Glutamatergic neuron (in vitro differentiated cells): Measurements from ENCODE around the gene CACNA1C. TPM values are rescaled to one million over a fixed set of nuclear protein-coding genes. Genes with fewer than 3 reads are reported as not detected.

Experiments used
- DNase-seq: peaks from one replicate; pipeline ENCODE4 v3.0.0; 2022
- H3K27ac Mint-ChIP-seq: one replicate; pipeline ENCODE4 v1.8.0; 2020; ENCODE audit warnings: mild to moderate bottlenecking, mixed read lengths, inconsistent platforms; ENCODE audit not compliant: unreplicated experiment
- H3K27me3 Mint-ChIP-seq: one replicate; pipeline ENCODE4 v1.8.0; 2020; ENCODE audit warnings: mild to moderate bottlenecking, moderate library complexity, mixed read lengths, inconsistent platforms; ENCODE audit not compliant: unreplicated experiment
- H3K36me3 Mint-ChIP-seq: one replicate; pipeline ENCODE4 v1.8.0; 2020; ENCODE audit warnings: mild to moderate bottlenecking, mixed read lengths, inconsistent platforms; ENCODE audit not compliant: unreplicated experiment
- H3K4me1 Mint-ChIP-seq: one replicate; pipeline ENCODE4 v1.8.0; 2020; ENCODE audit warnings: mild to moderate bottlenecking, low read depth, mixed read lengths, inconsistent platforms; ENCODE audit not compliant: unreplicated experiment
- H3K4me3 Mint-ChIP-seq: one replicate; pipeline ENCODE4 v1.8.0; 2020; ENCODE audit warnings: mild to moderate bottlenecking, mixed read lengths, inconsistent platforms; ENCODE audit not compliant: unreplicated experiment
- H3K9me3 Mint-ChIP-seq: one replicate; pipeline ENCODE4 v1.8.0; 2020; ENCODE audit warnings: mild to moderate bottlenecking, moderate library complexity, mixed read lengths, inconsistent platforms; ENCODE audit not compliant: unreplicated experiment
- CTCF ChIP-seq: fragments of 200-600 bp; sonication (generic); IDR thresholded peaks from one replicate; pipeline ENCODE4 v1.5.0; 2021; ENCODE audit not compliant: partially characterized antibody, unreplicated experiment
- total RNA-seq: library from RNA; stranded (reverse); fragmentation: NEBNext Ultra II Directional; extraction: Animal tissue kit (Norgen Biotek cat#: 25700); gene quantifications from one replicate; pipeline ENCODE4 v1.2.1, GENCODE V29; 2021; ENCODE audit not compliant: unreplicated experiment

CACNA1C gene
- total RNA-seq, 1 donor from 2014 or later: 11.0 TPM

- H3K4me3 Mint-ChIP-seq: no peak overlapping the region
- DNase-seq: no peak
- peaks cover 6% of the 10 kb centered on the region for H3K27me3 Mint-ChIP-seq
- H3K4me1 Mint-ChIP-seq: peaks cover 9% of the 10 kb centered on the region
- H3K27ac Mint-ChIP-seq: no peak overlapping the region
- TF ChIP-seq CTCF: no peak
- peaks cover 4% of the 10 kb centered on the region for H3K9me3 Mint-ChIP-seq
- H3K36me3 Mint-ChIP-seq: no peaks in the 10 kb centered on the region
These were observed 137.3 kb downstream of the CACNA1C start for GRCh38 chr12:2190085-2190484.

DNA sequence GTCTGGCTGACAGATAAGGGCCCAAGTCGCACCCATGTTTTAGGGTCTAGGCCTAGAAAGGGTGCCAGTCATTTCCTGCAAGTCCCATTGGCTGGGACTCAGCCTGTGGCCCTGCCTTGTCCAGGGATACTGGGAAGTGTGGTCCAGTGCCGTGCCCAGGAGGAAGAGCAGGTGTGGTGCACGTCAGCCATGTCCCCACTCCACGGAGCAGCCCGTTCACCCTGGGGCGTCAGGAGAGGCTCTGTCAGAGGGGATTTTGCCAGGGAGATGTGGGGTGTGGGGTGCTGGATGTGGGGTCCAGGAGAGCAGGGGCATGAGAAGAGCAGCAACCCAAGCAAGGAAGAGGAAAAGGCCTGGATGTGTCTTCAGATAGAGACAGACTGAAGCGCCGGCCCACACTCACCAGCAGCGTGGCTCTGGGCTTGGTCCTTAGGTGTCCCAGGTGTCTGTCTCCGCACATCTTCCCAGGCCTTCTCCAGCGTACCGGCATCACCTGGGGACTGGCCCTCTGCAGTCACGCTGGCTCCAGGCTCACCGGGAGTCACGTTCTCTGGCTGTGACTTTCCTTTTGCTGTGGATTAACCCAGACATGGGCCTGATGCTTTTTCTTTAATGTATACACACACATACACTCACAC is 138.2 kb downstream of the CACNA1C start:
- Mint-ChIP-seq H3K4me3 (no peak overlapping the region), H3K4me1 (peaks cover 13% of the 10 kb centered on the region), H3K27me3 (peaks cover 9% of the 10 kb centered on the region), H3K27ac (no peak overlapping the region), H3K36me3 (no peaks in the 10 kb centered on the region), H3K9me3 (peaks cover 8% of the 10 kb centered on the region)
- TF ChIP-seq CTCF: no peak
- DNase-seq: no peak

DNA sequence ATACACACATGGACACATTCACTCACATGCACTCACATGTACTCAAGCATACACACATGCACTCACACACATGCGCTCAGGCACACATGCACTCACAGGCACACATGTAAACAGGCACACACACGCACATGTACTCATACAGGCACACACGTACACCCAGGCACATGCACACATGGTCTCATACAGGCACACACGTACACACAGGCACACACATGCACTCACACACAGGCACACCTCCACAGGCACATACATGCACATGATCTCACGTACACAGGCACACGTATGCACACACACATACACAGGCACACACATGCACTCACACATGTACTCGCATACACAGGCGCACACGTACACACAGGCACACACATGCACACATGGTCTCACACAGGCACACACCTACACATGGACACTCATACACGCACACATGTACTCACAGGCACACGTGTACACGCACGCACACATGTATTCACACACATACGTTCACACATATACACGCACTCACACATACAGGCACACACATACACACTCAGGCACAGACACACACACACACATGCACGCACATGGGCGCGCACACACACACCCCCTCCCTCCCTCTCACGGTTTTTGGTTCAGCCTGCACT is 138.9 kb downstream of the CACNA1C start:
- TF ChIP-seq CTCF: no peak
- DNase-seq: no peak
- peaks cover 12% of the 10 kb centered on the region for H3K4me1 Mint-ChIP-seq
- peaks cover 8% of the 10 kb centered on the region for H3K27me3 Mint-ChIP-seq
- peaks cover 8% of the 10 kb centered on the region for H3K9me3 Mint-ChIP-seq
- no peak overlapping the region for H3K4me3 Mint-ChIP-seq
- H3K27ac Mint-ChIP-seq: no peak overlapping the region
- H3K36me3 Mint-ChIP-seq: no peaks in the 10 kb centered on the region

DNA sequence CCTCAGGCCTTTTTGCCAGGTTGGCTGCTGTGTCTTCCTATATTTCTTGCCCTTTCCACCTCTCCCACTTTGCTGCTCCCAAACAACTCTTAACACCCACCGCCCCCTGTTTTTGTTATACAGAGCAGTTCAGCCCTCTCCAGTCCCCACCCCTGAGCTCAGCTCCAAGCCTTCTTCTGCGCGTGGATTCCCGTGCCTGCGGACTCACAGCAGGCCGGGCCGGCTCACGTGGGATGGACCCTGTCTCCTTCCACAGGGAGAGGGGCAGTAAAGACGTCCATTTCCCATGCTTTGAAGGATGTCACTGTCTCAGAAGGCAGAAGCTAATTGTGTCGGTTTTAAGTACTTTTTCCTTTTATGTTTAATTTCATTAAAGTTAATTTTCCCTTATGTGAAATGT is 139.4 kb downstream of the CACNA1C start:
- H3K4me3 Mint-ChIP-seq: no peak overlapping the region
- peaks cover 7% of the 10 kb centered on the region for H3K27me3 Mint-ChIP-seq
- no peak for DNase-seq
- peaks cover 9% of the 10 kb centered on the region for H3K4me1 Mint-ChIP-seq
- H3K27ac Mint-ChIP-seq: no peak overlapping the region
- H3K9me3 Mint-ChIP-seq: peaks cover 8% of the 10 kb centered on the region
- TF ChIP-seq CTCF: no peak
- no peaks in the 10 kb centered on the region for H3K36me3 Mint-ChIP-seq

DNA sequence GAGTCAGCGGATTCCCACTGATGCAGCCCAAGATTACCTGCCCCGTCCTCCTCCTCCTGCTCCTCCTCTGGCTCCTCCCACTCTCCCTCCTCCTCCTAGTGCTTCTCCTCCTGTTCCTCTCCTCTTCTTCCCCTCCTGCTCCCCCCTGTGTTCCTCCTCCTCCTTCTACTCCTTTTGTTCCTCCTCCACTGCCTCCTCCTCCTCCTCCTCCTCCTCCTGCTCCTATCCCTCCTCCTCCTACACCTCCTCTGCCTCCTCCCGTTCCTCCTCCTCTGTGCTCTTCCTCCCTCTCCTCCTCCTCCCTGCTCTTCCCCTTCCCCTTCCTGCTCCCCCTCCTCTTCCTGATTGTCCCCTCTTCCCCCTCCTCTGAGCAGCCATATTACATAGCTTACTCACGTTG is 141.3 kb downstream of the CACNA1C start:
- Mint-ChIP-seq H3K9me3 (peaks cover 8% of the 10 kb centered on the region), H3K4me1 (peaks cover 12% of the 10 kb centered on the region), H3K36me3 (no peaks in the 10 kb centered on the region), H3K4me3 (no peak overlapping the region), H3K27ac (peak overlapping the region; percentile 21), H3K27me3 (peaks cover 7% of the 10 kb centered on the region)
- no peak for TF ChIP-seq CTCF
- no peak for DNase-seq
